ENCODE data around the gene MCEMP1. TPM values are rescaled to one million over a fixed set of nuclear protein-coding genes. Genes with fewer than 3 reads are reported as not detected.
A peak's percentile ranks its signal among the peaks of the same experiment; 100 is the strongest.

Gene MCEMP1
- total and polyA plus RNA-seq, 2 of the 13 experiments (the other 11 are each of a cell fraction or from before 2014, with no cell fraction given), result not detected

DNA sequence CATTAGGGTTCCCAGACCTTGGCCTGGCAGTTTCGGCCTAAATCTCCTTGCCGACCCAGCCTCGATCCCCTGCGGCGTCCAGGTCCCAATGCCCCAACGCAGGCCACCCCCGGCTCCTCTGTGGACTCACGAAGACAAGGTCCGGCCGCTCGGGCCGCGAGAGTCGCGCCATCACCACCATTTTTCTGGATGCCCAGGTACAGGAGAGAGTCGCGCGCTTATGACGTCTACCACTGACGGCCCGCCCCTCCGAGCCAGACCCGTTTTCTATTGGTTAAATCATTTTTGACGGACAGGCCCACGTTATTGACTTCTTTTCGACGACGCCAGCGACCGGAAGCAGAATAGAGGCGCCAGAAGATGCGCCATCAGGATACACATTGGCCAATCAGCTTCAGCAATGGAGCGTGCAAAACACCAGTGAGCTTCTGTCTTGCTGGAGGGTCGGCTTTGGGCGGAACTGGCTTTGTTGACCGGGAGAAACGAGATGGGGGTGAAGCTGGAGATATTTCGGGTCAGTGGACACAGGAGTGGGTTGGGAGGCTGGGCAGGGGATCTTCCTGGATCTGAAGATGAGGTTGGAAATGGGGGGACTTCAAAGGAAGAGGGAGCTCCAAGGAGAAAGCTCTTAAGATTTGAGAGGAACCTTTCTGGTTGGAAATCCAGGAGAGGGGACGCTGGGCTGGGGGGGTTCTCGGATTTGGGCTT, 47.4 kb upstream of the MCEMP1 start, which contains the start of the genes PET100 and XAB2 (continued):
- TF ChIP-seq ZNF746 (CRISPR knock-in tag; IDR thresholded peaks at IDR 0.05) (no peak), STAT6 (CRISPR knock-in tag; IDR thresholded peaks at IDR 0.05; ENCODE audit: borderline replicate concordance) (no peak), ZNF512 (CRISPR knock-in tag; IDR thresholded peaks at IDR 0.05) (no peak), KDM2A (CRISPR knock-in tag; IDR thresholded peaks at IDR 0.05; ENCODE audit: borderline replicate concordance, low read depth) (peak; percentile 47; the same call in 1 of the 2 replicates), SIN3B (IDR thresholded peaks at IDR 0.05; ENCODE audit: low read length) (peak; percentile 96), ZNF597 (CRISPR knock-in tag; IDR thresholded peaks at IDR 0.05) (no peak), KDM6A (CRISPR knock-in tag; IDR thresholded peaks at IDR 0.05; ENCODE audit: low read depth) (no peak), KMT2A (CRISPR knock-in tag; IDR thresholded peaks at IDR 0.05) (no peak), ZNF256 (CRISPR knock-in tag; conservative IDR thresholded peaks at IDR 0.05) (no peak), ZNF883 (CRISPR knock-in tag; IDR thresholded peaks at IDR 0.05; ENCODE audit: not compliant biosample characterization) (no peak), DR1 (CRISPR knock-in tag; IDR thresholded peaks at IDR 0.05) (peak; percentile 48; the same call in 1 of the 2 replicates), ATF7-NPFF (CRISPR knock-in tag; IDR thresholded peaks at IDR 0.05; ENCODE audit: low read depth) (no peak), ZNF891 (CRISPR knock-in tag; IDR thresholded peaks at IDR 0.05) (no peak), DNMT1 (CRISPR knock-in tag; IDR thresholded peaks at IDR 0.05) (no peak)
- TF ChIP-seq, protein P1, sequence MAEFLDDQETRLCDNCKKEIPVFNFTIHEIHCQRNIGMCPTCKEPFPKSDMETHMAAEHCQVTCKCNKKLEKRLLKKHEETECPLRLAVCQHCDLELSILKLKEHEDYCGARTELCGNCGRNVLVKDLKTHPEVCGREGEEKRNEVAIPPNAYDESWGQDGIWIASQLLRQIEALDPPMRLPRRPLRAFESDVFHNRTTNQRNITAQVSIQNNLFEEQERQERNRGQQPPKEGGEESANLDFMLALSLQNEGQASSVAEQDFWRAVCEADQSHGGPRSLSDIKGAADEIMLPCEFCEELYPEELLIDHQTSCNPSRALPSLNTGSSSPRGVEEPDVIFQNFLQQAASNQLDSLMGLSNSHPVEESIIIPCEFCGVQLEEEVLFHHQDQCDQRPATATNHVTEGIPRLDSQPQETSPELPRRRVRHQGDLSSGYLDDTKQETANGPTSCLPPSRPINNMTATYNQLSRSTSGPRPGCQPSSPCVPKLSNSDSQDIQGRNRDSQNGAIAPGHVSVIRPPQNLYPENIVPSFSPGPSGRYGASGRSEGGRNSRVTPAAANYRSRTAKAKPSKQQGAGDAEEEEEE (CRISPR knock-in tag; IDR thresholded peaks at IDR 0.05; ENCODE audit: borderline replicate concordance), result no peak
- TF ChIP-seq, protein P2, sequence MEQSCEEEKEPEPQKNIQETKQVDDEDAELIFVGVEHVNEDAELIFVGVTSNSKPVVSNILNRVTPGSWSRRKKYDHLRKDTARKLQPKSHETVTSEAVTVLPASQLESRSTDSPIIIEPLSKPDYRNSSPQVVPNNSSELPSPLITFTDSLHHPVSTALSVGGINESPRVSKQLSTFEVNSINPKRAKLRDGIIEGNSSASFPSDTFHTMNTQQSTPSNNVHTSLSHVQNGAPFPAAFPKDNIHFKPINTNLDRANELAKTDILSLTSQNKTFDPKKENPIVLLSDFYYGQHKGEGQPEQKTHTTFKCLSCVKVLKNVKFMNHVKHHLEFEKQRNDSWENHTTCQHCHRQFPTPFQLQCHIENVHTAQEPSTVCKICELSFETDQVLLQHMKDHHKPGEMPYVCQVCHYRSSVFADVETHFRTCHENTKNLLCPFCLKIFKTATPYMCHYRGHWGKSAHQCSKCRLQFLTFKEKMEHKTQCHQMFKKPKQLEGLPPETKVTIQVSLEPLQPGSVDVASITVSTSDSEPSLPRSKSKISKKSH (CRISPR knock-in tag; IDR thresholded peaks at IDR 0.05; ENCODE audit: borderline replicate concordance), result no peak
- TF ChIP-seq, protein P3, sequence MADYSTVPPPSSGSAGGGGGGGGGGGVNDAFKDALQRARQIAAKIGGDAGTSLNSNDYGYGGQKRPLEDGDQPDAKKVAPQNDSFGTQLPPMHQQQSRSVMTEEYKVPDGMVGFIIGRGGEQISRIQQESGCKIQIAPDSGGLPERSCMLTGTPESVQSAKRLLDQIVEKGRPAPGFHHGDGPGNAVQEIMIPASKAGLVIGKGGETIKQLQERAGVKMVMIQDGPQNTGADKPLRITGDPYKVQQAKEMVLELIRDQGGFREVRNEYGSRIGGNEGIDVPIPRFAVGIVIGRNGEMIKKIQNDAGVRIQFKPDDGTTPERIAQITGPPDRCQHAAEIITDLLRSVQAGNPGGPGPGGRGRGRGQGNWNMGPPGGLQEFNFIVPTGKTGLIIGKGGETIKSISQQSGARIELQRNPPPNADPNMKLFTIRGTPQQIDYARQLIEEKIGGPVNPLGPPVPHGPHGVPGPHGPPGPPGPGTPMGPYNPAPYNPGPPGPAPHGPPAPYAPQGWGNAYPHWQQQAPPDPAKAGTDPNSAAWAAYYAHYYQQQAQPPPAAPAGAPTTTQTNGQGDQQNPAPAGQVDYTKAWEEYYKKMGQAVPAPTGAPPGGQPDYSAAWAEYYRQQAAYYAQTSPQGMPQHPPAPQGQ (CRISPR knock-in tag; IDR thresholded peaks at IDR 0.05; ENCODE audit: borderline replicate concordance), result no peak

Measured in HepG2 (cell line).